Measurements from ENCODE around the gene ADAMTSL2. TPM values are rescaled to one million over a fixed set of nuclear protein-coding genes. Genes with fewer than 3 reads are reported as not detected.

Gene ADAMTSL2
- polyA plus RNA-seq, 1 of the 3 experiments (the other 2 are of a cell fraction) = 0.21 TPM

GRCh38 chr9:133515240-133515610, 19.3 kb upstream of the ADAMTSL2 start:
- no peak for DNase-seq
- Histone ChIP-seq H3K9ac (no peak overlapping the region), H3K27ac (ENCODE audit: low read depth in 2 of 2, low read length in 1 of 2) (peak overlapping the region in 1 of 2 experiments; percentile 99; a peak in 2 of 4 replicates), H3K4me1 (ENCODE audit: control insufficient read depth in 1 of 2, insufficient read depth in 2 of 2, low read depth in 1 of 2, low read length in 1 of 2) (peaks cover 0 to 68% of the 10 kb centered on the region in 2 experiments; a peak in 2 of 4 replicates), H3F3A (replicated peaks; ENCODE audit: insufficient read depth) (peaks cover 4% of the 10 kb centered on the region), H3K4me2 (no peak overlapping the region), H2AFZ (ENCODE audit: low read depth) (no peak overlapping the region), H3K4me3 (ENCODE audit: low read depth in 2 of 2, low read length in 1 of 2) (no peak overlapping the region), H3K27me3 (ENCODE audit: insufficient read depth) (no peaks in the 10 kb centered on the region), H3K9me2 (no peaks in the 10 kb centered on the region), H3K36me3 (replicated peaks in 1 of 2; ENCODE audit: control insufficient read depth in 1 of 2, insufficient read depth in 2 of 2, low read length in 1 of 2) (no peaks in the 10 kb centered on the region), H3K79me2 (ENCODE audit: insufficient read depth) (no peaks in the 10 kb centered on the region), H4K20me1 (ENCODE audit: insufficient read depth) (no peaks in the 10 kb centered on the region), H3K9me3 (no peaks in the 10 kb centered on the region)
- ChIA-PET CTCF (interaction anchor here (1.3 kb wide), 1 partner anchor 20 kb away, joined by 3 read pairs; no protein-coding TSS in a partner anchor), POLR2A (interaction anchor here (0.5 to 3.4 kb wide), 11 partner anchors 9 to 167 kb away, joined by 3 to 37 read pairs (median 6); partner anchors contain the start of genes ADAMTSL2, DBH, FAM163B and MED22)
- WGBS (ENCODE audit: low lambda C conversion rate) = 53% methylated on average over 5 of the region's 10 CpGs
- TF ChIP-seq TAF1 (IDR thresholded peaks at IDR 0.05; ENCODE audit: borderline replicate concordance, low read depth, low read length) = no peak
- TF ChIP-seq TCF12 (IDR thresholded peaks at IDR 0.05) = no peak
- no peak for TF ChIP-seq RXRA (IDR thresholded peaks at IDR 0.05; ENCODE audit: borderline replicate concordance, low read depth)
- no peak for TF ChIP-seq IRF3 (IDR thresholded peaks at IDR 0.05; ENCODE audit: low read depth, low read length)
- TF ChIP-seq, protein P1, sequence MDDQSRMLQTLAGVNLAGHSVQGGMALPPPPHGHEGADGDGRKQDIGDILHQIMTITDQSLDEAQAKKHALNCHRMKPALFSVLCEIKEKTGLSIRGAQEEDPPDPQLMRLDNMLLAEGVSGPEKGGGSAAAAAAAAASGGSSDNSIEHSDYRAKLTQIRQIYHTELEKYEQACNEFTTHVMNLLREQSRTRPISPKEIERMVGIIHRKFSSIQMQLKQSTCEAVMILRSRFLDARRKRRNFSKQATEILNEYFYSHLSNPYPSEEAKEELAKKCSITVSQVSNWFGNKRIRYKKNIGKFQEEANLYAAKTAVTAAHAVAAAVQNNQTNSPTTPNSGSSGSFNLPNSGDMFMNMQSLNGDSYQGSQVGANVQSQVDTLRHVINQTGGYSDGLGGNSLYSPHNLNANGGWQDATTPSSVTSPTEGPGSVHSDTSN (IDR thresholded peaks at IDR 0.05) = no peak
- TF ChIP-seq FOXM1 (IDR thresholded peaks at IDR 0.05; ENCODE audit: low read depth) = no peak
- TF ChIP-seq NFIC (IDR thresholded peaks at IDR 0.05; ENCODE audit: borderline replicate concordance) = no peak
- TF ChIP-seq EZH2phosphoT487 (IDR thresholded peaks at IDR 0.05; ENCODE audit: borderline replicate concordance, low read depth) = no peak

DNA sequence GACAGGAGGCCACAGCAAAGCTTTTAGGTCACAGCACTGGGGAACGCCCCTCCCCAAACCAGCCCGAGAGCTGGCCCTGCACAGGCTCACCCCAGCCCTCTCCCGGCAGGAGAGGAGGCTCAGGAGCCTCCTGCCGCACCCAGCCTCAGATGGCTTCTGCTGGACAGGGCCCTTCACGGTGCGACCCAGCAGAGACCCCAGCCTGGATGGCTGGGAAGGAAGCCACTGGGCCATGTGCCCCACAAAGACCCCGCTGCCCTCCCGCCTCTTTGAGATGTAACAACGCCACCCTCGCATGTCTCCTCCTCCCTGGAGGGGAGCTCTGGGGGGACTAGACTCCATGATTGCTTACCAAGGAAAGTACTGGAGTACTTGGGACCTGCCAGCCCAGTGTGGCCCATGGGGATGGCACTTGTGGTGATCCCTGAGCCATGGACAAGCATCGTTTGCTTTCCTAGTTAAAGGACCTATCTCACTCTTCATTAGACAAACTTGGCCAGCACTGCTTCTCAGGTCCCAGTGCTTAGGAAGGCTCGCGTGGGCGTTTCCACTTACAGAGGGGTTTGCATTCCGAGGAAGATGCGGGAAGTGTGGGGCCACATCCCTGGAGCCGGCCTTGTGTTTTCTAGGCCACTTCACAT, 18.8 kb upstream of the ADAMTSL2 start:
- TF ChIP-seq TCF12 (IDR thresholded peaks at IDR 0.05) = no peak
- H3K79me2 ChIP-seq (ENCODE audit: insufficient read depth) = no peaks in the 10 kb centered on the region
- CTCF ChIA-PET = no interaction called here
- peaks cover 0 to 69% of the 10 kb centered on the region in 2 experiments; a peak in 2 of 4 replicates for H3K4me1 ChIP-seq (ENCODE audit: control insufficient read depth in 1 of 2, insufficient read depth in 2 of 2, low read depth in 1 of 2, low read length in 1 of 2)
- H2AFZ ChIP-seq (ENCODE audit: low read depth) = no peak overlapping the region
- POLR2A ChIA-PET = interaction anchor here (1.2 to 3.4 kb wide), 5 partner anchors 8 to 120 kb away, joined by 3 to 37 read pairs (median 15); partner anchors contain the start of genes ADAMTSL2 and DBH
- H3K27me3 ChIP-seq (ENCODE audit: insufficient read depth) = no peaks in the 10 kb centered on the region
- no peaks in the 10 kb centered on the region for H3K9me2 ChIP-seq
- H3K9ac ChIP-seq = no peak overlapping the region
- H4K20me1 ChIP-seq (ENCODE audit: insufficient read depth) = no peaks in the 10 kb centered on the region
- H3K36me3 ChIP-seq (replicated peaks in 1 of 2; ENCODE audit: control insufficient read depth in 1 of 2, insufficient read depth in 2 of 2, low read length in 1 of 2) = no peaks in the 10 kb centered on the region
- peaks cover 4% of the 10 kb centered on the region for H3F3A ChIP-seq (replicated peaks; ENCODE audit: insufficient read depth)
- 79% methylated on average over 14 of the region's 17 CpGs for WGBS (ENCODE audit: low lambda C conversion rate)
- H3K4me2 ChIP-seq = no peak overlapping the region
- DNase-seq = no peak
- no peak overlapping the region for H3K4me3 ChIP-seq (ENCODE audit: low read depth in 2 of 2, low read length in 1 of 2)
- H3K9me3 ChIP-seq = no peaks in the 10 kb centered on the region
- H3K27ac ChIP-seq (ENCODE audit: low read depth in 2 of 2, low read length in 1 of 2) = peak overlapping the region in 1 of 2 experiments; percentile 99; a peak in 2 of 4 replicates

Data from SK-N-SH (cell line).